PFSK-1 (cell line): ENCODE measurements around the gene USF1.

Source experiments
- POLR2AphosphoS5 ChIP-seq: IDR thresholded peaks from 2 replicates; pipeline ENCODE4 v1.6.1; 2012; ENCODE audit warnings: low read depth, mild to moderate bottlenecking, control low read depth, low read length, moderate library complexity
- SIN3A ChIP-seq: IDR thresholded peaks from 2 replicates; pipeline ENCODE4 v1.6.1; 2012; ENCODE audit warnings: mild to moderate bottlenecking, low read length, moderate library complexity, borderline replicate concordance; ENCODE audit not compliant: insufficient read depth
- TAF1 ChIP-seq: IDR thresholded peaks from 2 replicates; pipeline ENCODE4 v1.6.1; 2012; ENCODE audit warnings: low read length, control low read depth, borderline replicate concordance; ENCODE audit not compliant: insufficient read depth
- TF ChIP-seq, protein P1 (sequence below), 2 experiments: IDR thresholded peaks; 2 replicates each; pipeline versions ENCODE4 v1.6.1 to v1.8.0; 2011 to 2012; ENCODE audit warnings: low read depth in 2 of 2, low read length in 2 of 2, control low read depth in 1 of 2, inconsistent platforms in 1 of 2, mild to moderate bottlenecking in 1 of 2, moderate library complexity in 1 of 2; ENCODE audit not compliant: insufficient read depth in 1 of 2

DNA sequence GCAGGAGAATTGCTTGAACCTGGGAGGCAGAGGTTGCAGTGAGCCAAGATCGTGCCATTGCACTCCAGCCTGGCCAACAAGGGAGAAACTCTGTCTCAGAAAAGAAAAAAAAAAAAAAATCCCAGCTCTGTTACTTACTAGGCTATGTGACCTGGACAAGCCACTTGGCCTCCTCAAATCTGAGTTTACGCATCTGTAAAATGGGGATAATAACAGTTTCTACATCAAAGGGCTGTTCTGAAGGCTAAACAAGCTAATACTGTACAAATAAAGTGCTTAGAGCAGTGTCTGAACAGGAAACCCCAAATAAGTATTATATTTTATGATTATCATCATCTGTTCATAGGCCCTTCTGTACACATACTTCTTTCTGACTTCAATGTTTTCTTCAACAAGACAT lies 38.4 kb downstream of the USF1 start:
- no peak for TF ChIP-seq POLR2AphosphoS5
- no peak for TF ChIP-seq TAF1
- no peak for TF ChIP-seq SIN3A
- TF ChIP-seq, protein P1, sequence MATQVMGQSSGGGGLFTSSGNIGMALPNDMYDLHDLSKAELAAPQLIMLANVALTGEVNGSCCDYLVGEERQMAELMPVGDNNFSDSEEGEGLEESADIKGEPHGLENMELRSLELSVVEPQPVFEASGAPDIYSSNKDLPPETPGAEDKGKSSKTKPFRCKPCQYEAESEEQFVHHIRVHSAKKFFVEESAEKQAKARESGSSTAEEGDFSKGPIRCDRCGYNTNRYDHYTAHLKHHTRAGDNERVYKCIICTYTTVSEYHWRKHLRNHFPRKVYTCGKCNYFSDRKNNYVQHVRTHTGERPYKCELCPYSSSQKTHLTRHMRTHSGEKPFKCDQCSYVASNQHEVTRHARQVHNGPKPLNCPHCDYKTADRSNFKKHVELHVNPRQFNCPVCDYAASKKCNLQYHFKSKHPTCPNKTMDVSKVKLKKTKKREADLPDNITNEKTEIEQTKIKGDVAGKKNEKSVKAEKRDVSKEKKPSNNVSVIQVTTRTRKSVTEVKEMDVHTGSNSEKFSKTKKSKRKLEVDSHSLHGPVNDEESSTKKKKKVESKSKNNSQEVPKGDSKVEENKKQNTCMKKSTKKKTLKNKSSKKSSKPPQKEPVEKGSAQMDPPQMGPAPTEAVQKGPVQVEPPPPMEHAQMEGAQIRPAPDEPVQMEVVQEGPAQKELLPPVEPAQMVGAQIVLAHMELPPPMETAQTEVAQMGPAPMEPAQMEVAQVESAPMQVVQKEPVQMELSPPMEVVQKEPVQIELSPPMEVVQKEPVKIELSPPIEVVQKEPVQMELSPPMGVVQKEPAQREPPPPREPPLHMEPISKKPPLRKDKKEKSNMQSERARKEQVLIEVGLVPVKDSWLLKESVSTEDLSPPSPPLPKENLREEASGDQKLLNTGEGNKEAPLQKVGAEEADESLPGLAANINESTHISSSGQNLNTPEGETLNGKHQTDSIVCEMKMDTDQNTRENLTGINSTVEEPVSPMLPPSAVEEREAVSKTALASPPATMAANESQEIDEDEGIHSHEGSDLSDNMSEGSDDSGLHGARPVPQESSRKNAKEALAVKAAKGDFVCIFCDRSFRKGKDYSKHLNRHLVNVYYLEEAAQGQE (IDR thresholded peaks at IDR 0.05; ENCODE audit: insufficient read depth in 1 of 2, low read depth in 2 of 2, low read length in 2 of 2): no peak
